ENCODE data around the gene SP4.
"Not testable (repeated sequence)": the region's sequence is repeated elsewhere in the genome, so short reads cannot be mapped to it uniquely, and the experiment has no call there.

The SP4 gene

GRCh38 chr7:21532485-21532884 is 104.6 kb downstream of the SP4 start:
- DNase-seq, result not testable (repeated sequence)

- DNase-seq, result not testable (repeated sequence)
Observed at GRCh38 chr7:21533646-21534045, 105.8 kb downstream of the SP4 start.

GRCh38 chr7:21536445-21537118 is 108.7 kb downstream of the SP4 start:
- not testable (repeated sequence) for DNase-seq

GRCh38 chr7:21538936-21539495 is 111.1 kb downstream of the SP4 start:
- DNase-seq, result no peak

- DNase-seq, result no peak
Observed at GRCh38 chr7:21542891-21543527, 115.1 kb downstream of the SP4 start, which contains the start of gene DNAH11. DNAH11 (plus strand) TSS chr7:21543039; CDS start chr7:21543246, 207 bp downstream.

GRCh38 chr7:21543528-21544302 is 115.8 kb downstream of the SP4 start:
- no peak for DNase-seq

- DNase-seq, result no peak
Observed at GRCh38 chr7:21544303-21544656, 116.4 kb downstream of the SP4 start.

GRCh38 chr7:21544715-21545114 is 116.8 kb downstream of the SP4 start:
- DNase-seq, result no peak

- no peak for DNase-seq
Observed at GRCh38 chr7:21547501-21547900, 119.6 kb downstream of the SP4 start.

GRCh38 chr7:21548491-21548890 is 120.6 kb downstream of the SP4 start:
- no peak for DNase-seq

- no peak for DNase-seq
Observed at GRCh38 chr7:21550076-21550475, 122.2 kb downstream of the SP4 start.

- DNase-seq, result no peak
Observed at GRCh38 chr7:21550821-21551531, 123.1 kb downstream of the SP4 start.

- DNase-seq, result no peak
Observed at GRCh38 chr7:21562385-21562784, 134.5 kb downstream of the SP4 start.

Data from CD4-positive, alpha-beta T cell treated with Interferon gamma for 1 hour (primary cell).